ENCODE measurements around the gene IFIT5. TPM values are rescaled to one million over a fixed set of nuclear protein-coding genes. Genes with fewer than 3 reads are reported as not detected.
"Not testable (repeated sequence)": the region's sequence is repeated elsewhere in the genome, so short reads cannot be mapped to it uniquely, and the experiment has no call there.

IFIT5 gene
- total RNA-seq, 8 experiments from 2014 or later: 18.6 to 45.2 (median 21.8) TPM

DNA sequence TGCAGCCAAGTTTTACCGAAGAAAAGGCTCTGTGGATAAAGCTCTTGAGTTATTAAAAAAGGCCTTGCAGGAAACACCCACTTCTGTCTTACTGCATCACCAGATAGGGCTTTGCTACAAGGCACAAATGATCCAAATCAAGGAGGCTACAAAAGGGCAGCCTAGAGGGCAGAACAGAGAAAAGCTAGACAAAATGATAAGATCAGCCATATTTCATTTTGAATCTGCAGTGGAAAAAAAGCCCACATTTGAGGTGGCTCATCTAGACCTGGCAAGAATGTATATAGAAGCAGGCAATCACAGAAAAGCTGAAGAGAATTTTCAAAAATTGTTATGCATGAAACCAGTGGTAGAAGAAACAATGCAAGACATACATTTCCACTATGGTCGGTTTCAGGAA lies 11.3 kb upstream of the IFIT5 start:
- no peak overlapping the region for H3K27ac ChIP-seq
- H3K4me1 ChIP-seq (replicated peaks in 1 of 2): no peaks in the 10 kb centered on the region
- ATAC-seq (replicated peaks in 6 of 8): no peak
- WGBS, 10 experiments: 60 to 100% (median 100%) methylated on average over 1 to 2 of the region's 2 CpGs; no CpG with 5 or more reads in 1 of the 10 experiments
- no peak overlapping the region for H3K4me3 ChIP-seq
- in situ Hi-C loops (cut with MboI; ENCODE audit: low pct_unique_long_range_greater_than_20kb in 2 of 9, low sequenced_read_pairs in 9 of 9, unreplicated experiment in 9 of 9): no loop called here

DNA sequence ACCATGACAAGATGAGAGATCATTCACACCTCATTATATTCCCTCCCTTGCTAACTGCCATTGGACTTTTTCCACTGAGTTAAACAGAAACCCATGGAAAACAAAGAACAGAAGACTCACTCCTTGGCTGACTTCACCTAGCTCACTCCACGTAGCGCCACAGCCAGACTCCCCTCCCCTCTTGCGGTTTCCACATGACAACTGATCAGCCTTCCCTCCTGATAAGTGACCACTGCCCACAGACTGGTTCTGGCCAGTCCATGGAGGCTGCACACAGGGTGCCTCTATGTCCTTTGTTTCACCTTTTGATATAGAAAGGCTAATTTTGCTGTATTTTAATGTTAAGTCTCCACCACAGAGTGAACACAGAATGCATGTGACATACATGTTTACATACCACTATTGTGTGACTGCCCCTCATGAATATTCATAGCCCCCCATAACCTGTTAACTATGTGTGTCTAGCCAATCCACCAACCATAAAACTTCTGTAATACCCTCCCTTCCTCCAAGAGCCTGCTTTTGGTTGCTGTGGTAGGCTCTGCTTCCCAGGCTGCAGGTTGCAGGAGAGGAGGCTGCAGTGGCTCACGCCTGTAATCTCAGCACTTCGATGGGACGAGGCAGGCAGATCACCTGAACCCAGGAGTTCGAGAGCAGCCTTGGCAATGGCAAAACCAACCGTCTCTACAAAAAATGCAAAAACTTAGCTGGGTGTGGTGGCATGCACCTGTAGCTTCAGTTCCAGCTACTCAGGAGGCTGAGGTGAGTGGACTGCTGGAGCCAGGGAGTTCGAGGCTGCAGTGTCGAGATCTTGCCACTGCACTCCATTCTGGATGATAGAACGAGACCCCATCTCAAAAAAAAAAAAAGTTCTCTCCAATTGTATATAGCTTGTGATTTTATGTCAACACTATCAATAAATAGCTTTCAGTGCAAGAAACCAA lies 10.0 kb upstream of the IFIT5 start:
- ATAC-seq (replicated peaks in 6 of 8): peak in 6 of 8 experiments; percentile 20 to 55 (median 42)
- WGBS, 10 experiments: 67 to 100% (median 93%) methylated on average over 1 to 7 of the region's 11 CpGs; no CpG with 5 or more reads in 2 of the 10 experiments
- Histone ChIP-seq H3K27ac (no peak overlapping the region), H3K4me3 (no peak overlapping the region), H3K4me1 (replicated peaks in 1 of 2) (no peaks in the 10 kb centered on the region)
- in situ Hi-C loops (cut with MboI; ENCODE audit: low pct_unique_long_range_greater_than_20kb in 2 of 9, low sequenced_read_pairs in 9 of 9, unreplicated experiment in 9 of 9): no loop called here

DNA sequence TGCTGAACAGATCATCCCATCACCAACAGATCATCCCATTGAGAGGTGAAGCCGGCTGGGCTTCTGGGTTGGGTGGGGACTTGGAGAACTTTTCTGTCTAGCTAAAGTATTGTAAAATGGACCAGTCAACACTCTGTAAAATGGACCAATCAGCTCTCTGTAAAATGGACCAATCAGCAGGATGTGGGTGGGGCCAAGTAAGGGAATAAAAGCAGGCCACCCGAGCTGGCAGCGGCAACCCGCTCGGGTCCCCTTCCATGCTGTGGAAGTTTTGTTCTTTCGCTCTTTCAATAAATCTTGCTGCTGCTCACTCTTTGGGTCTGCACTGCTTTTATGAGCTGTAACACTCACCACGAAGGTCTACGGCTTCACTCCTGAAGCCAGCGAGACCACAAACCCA lies 8.2 kb upstream of the IFIT5 start:
- H3K4me1 ChIP-seq (replicated peaks in 1 of 2); in situ Hi-C loops (cut with MboI; ENCODE audit: low pct_unique_long_range_greater_than_20kb in 2 of 9, low sequenced_read_pairs in 9 of 9, unreplicated experiment in 9 of 9); H3K27ac ChIP-seq; H3K4me3 ChIP-seq; ATAC-seq (replicated peaks in 6 of 8): not testable (repeated sequence)
- 94 to 100% (median 96%) methylated on average over 1 to 8 of the region's 9 CpGs; no CpG with 5 or more reads in 4 of the 10 experiments for WGBS, 10 experiments

DNA sequence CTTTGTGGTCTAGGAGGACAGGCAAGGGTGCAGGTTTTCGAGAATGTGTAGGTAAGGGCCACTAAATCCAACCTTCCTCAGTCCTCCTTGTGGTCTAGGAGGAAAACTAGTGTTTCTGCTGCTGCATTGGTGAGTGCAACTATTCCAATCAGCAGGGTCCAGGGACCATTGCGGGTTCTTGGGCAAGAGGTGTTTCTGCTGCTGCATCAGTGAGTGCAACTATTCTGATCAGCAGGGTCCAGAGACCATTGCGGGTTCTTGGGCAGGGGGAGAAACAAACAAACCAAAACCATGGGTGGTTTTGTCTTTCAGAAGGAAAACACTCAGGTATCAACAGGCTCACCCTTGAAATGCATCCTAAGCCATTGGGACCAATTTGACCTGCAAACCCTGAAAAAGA lies 6.6 kb upstream of the IFIT5 start:
- ATAC-seq (replicated peaks in 6 of 8); H3K4me3 ChIP-seq; H3K4me1 ChIP-seq (replicated peaks in 1 of 2); H3K27ac ChIP-seq; in situ Hi-C loops (cut with MboI; ENCODE audit: low pct_unique_long_range_greater_than_20kb in 2 of 9, low sequenced_read_pairs in 9 of 9, unreplicated experiment in 9 of 9): not testable (repeated sequence)
- 90 to 100% (median 100%) methylated on average over 1 to 2 of the region's 3 CpGs; no CpG with 5 or more reads in 7 of the 10 experiments for WGBS, 10 experiments

DNA sequence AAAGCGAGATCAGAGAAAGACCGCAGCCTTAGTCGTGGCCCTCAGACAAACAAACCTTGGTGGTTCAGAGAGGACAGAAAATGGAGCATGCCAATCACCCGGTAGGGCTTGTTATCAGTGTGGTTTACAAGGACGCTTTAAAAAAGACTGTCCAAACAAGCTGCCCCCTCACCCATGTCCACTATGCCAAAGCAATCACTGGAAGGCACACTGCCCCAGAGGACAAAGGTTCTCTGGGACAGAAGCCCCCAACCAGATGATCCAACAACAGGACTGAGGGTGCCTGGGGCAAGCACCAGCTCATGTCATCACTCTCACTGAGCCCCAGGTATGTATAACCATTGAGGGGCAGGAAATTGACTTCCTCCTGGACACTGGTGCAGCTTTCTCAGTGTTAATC lies 5.1 kb upstream of the IFIT5 start:
- in situ Hi-C loops (cut with MboI; ENCODE audit: low pct_unique_long_range_greater_than_20kb in 2 of 9, low sequenced_read_pairs in 9 of 9, unreplicated experiment in 9 of 9); ATAC-seq (replicated peaks in 6 of 8); H3K4me1 ChIP-seq (replicated peaks in 1 of 2); H3K4me3 ChIP-seq; H3K27ac ChIP-seq: not testable (repeated sequence)
- 83 to 100% (median 93%) methylated on average over 1 to 4 of the region's 5 CpGs; no CpG with 5 or more reads in 3 of the 10 experiments for WGBS, 10 experiments

DNA sequence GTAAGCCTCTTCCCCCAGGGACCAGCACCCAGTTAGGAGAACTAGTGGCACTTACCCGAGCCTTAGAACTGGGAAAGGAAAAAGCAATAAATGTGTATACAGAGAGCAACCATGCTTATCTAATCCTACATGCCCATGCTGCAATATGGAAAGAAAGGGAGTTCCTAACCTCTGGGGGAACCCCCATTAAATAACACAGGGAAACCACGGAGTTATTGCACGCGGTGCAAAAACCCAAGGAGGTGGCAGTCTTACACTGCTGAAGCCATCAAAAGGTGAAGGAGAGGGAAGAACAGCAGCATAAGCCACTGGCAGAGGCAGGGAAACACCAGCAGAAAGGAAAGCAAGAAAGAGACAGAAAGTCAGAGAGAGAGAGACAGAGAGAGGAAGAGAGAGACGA lies 3.8 kb upstream of the IFIT5 start:
- H3K27ac ChIP-seq; H3K4me1 ChIP-seq (replicated peaks in 1 of 2); H3K4me3 ChIP-seq; ATAC-seq (replicated peaks in 6 of 8); in situ Hi-C loops (cut with MboI; ENCODE audit: low pct_unique_long_range_greater_than_20kb in 2 of 9, low sequenced_read_pairs in 9 of 9, unreplicated experiment in 9 of 9): not testable (repeated sequence)
- 85 to 100% (median 96%) methylated on average over 1 to 5 of the region's 5 CpGs; no CpG with 5 or more reads in 1 of the 10 experiments for WGBS, 10 experiments

DNA sequence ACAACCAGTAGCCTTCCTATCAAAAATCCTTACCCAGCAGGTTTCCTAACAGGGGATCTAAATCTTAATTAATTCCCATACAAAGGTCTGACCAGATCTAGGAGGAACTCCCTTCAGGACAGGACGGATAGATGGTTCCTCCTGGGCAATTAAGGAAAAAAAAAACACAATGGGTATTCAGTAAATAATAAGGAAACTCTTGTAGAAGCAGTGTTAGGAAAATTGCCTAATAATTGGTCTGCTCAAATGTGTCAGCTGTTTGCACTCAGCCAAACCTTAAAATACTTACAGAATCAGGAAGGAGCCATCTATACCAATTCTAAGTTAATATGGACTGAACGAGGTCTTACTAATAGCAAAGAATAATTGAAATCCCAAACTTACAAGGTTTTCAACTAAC lies 3.2 kb upstream of the IFIT5 start:
- H3K4me3 ChIP-seq; H3K27ac ChIP-seq; H3K4me1 ChIP-seq (replicated peaks in 1 of 2); in situ Hi-C loops (cut with MboI; ENCODE audit: low pct_unique_long_range_greater_than_20kb in 2 of 9, low sequenced_read_pairs in 9 of 9, unreplicated experiment in 9 of 9); ATAC-seq (replicated peaks in 6 of 8): not testable (repeated sequence)
- WGBS, 10 experiments: 50 to 100% (median 85%) methylated on average over 1 to 2 of the region's 2 CpGs

DNA sequence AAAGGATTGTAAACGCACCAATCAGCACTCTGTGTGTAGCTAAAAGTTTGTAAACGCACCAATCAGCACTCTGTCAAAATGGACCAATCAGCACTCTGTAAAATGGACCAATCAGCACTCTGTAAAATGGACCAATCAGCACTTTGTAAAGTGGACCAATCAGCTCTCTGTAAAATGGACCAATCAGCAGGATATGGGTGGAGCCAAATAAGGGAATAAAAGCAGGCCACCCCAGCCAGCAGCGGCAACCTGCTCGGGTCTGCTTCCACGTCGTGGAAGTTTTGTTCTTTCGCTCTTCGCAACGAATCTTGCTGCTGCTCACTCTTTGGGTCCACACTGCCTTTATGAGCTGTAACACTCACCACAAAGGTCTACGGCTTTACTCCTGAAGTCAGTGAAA lies 2.1 kb upstream of the IFIT5 start:
- 82 to 100% (median 91%) methylated on average over 2 to 10 of the region's 10 CpGs; no CpG with 5 or more reads in 3 of the 10 experiments for WGBS, 10 experiments
- ATAC-seq (replicated peaks in 6 of 8); H3K4me3 ChIP-seq; H3K27ac ChIP-seq; in situ Hi-C loops (cut with MboI; ENCODE audit: low pct_unique_long_range_greater_than_20kb in 2 of 9, low sequenced_read_pairs in 9 of 9, unreplicated experiment in 9 of 9): not testable (repeated sequence)
- peaks cover 5 to 15% of the 10 kb centered on the region in 2 donors for H3K4me1 ChIP-seq (replicated peaks in 1 of 2)

DNA sequence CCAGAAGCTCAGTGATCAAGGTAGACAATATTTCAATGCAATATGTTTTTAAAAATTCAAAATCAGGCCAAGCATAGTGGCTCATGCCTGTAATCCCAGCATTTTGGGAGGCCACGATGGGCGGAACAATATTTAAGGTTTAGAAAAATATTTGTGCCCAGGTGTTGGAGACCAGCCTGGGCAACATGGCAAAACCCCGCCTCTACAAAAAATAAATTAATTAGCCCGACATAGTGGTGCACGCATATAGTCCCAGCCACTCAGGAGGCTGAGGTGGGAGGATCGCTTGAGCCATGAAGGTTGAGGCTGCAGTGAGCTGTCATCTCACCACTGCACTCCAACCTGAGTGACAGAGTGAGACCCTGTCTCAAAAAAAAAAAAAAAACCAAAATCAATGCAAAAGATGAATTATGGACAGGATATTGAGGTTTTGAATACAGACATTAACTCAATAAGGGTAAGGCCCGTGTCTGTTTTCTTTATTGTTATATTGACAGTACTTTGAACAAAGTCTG lies 913 bp upstream of the IFIT5 start:
- 74 to 98% (median 92%) methylated on average over 2 to 7 of the region's 7 CpGs for WGBS, 10 experiments
- peaks cover 11 to 26% of the 10 kb centered on the region in 2 donors for H3K4me1 ChIP-seq (replicated peaks in 1 of 2)
- no peak overlapping the region for H3K27ac ChIP-seq
- in situ Hi-C loops (cut with MboI; ENCODE audit: low pct_unique_long_range_greater_than_20kb in 2 of 9, low sequenced_read_pairs in 9 of 9, unreplicated experiment in 9 of 9): no loop called here
- ATAC-seq (replicated peaks in 6 of 8): no peak
- H3K4me3 ChIP-seq: peak overlapping the region in 4 of 5 donors; percentile 51 to 74 (median 58)

DNA sequence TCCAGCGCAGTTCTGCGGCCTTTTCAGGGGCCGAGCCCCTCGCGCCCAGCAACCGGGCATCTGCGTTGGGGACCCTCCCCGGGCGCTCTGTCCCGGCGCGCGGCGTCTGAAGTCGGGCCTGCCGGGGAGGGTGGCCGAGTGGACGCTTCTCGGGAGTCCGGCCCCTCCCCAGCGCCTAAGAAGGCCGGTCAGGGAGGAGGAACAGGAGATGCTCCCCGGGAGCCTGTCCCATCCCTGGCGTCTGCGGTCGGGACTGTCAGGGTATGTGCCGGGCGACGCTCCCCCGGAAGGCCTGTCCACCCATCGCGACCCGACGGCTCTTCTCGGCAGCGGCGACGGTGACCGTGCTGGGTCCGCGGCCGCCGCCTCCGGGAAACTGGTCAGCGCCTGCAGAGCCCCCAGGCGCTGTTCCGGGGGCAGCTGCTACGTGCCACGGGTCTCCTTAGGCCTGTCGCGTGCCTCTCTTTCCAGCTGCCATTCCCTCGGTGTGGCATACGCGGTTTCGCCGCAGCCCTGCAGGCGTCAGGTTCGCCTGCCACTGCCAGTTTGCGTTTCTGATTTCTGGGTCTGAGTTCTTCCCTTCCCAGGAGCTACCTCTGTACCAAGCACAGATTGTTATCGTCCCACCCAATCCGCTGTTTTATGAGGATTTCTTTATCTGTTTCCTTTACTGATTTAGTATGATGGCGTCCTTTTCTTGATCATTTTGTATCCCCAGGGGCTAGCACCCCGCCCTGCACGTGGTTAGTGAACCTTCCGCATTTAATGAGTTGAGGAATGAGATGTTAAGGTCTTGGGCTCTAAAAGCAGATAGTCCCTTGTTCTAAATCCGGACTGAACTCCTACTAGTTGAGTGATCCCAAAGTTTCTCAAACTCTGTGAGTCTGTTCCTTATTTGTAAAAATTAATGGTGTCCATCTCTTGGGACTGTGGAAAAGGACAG lies 782 bp downstream of the IFIT5 start:
- in situ Hi-C loops (cut with MboI; ENCODE audit: low pct_unique_long_range_greater_than_20kb in 2 of 9, low sequenced_read_pairs in 9 of 9, unreplicated experiment in 9 of 9): no loop called here
- H3K27ac ChIP-seq: peak overlapping the region; percentile 79 to 87
- peak; percentile 71 to 80 (median 74) for ATAC-seq (replicated peaks in 6 of 8)
- 0 to 51% (median 11%) methylated on average over 1 to 23 of the region's 66 CpGs; no CpG with 5 or more reads in 1 of the 10 experiments for WGBS, 10 experiments
- peaks cover 15 to 43% of the 10 kb centered on the region in 2 donors for H3K4me1 ChIP-seq (replicated peaks in 1 of 2)
- H3K4me3 ChIP-seq: peak overlapping the region; percentile 51 to 74 (median 66)

DNA sequence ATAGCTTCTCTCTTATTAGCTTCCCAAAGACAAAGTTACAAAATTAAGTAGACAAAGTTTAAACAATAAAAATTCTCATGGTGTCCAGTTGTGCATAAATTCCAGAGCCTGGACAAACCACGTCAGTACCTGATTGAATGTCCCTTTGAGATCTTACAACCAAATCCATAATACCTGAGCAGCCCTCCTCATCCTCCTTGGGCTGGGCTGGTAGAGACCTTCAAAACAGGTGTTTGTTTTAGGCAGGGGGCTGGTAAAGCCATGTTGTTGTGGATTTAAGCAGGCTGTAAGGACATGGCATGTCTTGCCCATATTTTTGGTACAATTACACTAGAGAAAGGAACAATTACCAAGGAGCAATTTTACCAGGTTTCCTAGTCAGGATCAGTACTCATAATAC lies 2.1 kb downstream of the IFIT5 start:
- no peak for ATAC-seq (replicated peaks in 6 of 8)
- H3K4me3 ChIP-seq: no peak overlapping the region
- in situ Hi-C loops (cut with MboI; ENCODE audit: low pct_unique_long_range_greater_than_20kb in 2 of 9, low sequenced_read_pairs in 9 of 9, unreplicated experiment in 9 of 9): no loop called here
- no peak overlapping the region for H3K27ac ChIP-seq
- WGBS, 10 experiments: 67 to 100% (median 94%) methylated on average over 1 of the region's 1 CpG; no CpG with 5 or more reads in 4 of the 10 experiments
- peaks cover 15 to 45% of the 10 kb centered on the region in 2 donors for H3K4me1 ChIP-seq (replicated peaks in 1 of 2)

DNA sequence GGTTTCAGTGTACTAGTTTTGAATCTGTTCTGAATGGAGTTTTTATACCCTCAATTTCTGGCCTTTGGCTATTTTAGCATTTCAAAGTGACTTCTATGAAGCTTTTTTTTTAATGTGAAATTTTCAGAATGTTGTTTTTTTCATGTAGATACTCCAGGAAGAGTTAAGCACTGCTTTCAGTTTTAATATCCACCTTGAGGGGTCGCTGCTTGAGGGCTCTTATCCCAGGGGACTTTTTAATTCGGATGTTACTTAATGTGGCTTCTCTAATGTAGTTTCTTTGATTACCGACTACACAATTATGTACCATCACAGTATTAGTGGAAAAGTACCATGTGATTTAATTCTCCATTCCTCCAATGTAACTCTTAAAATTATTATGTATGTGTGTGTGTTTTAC lies 5.2 kb downstream of the IFIT5 start:
- WGBS, 10 experiments: 0 to 74% (median 64%) methylated on average over 2 to 3 of the region's 3 CpGs; no CpG with 5 or more reads in 1 of the 10 experiments
- in situ Hi-C loops (cut with MboI; ENCODE audit: low pct_unique_long_range_greater_than_20kb in 2 of 9, low sequenced_read_pairs in 9 of 9, unreplicated experiment in 9 of 9): no loop called here
- ATAC-seq (replicated peaks in 6 of 8): no peak

More for the DNA sequence above, 5.2 kb downstream of the IFIT5 start:
- no peak overlapping the region for H3K27ac ChIP-seq
- H3K4me3 ChIP-seq: peak overlapping the region in 1 of 5 donors; percentile 10
- peaks cover 15 to 43% of the 10 kb centered on the region in 2 donors for H3K4me1 ChIP-seq (replicated peaks in 1 of 2)

Data from motor neuron (in vitro differentiated cells).